Stimulated activated CD8-positive, alpha-beta memory T cell treated with anti-CD3 and anti-CD28 coated beads, Interleukin-12 subunit alpha, Interleukin-12 subunit beta, amount 100 ng/mL, for 1 hour (primary cell): ENCODE results near the gene MYO5A.
"Not testable (repeated sequence)": the region's sequence is repeated elsewhere in the genome, so short reads cannot be mapped to it uniquely, and the experiment has no call there.

ENCODE experiments used
- DNase-seq: peaks from one replicate; pipeline ENCODE4 v3.0.0-alpha.2; 2020; ENCODE audit warnings: low read depth

MYO5A gene

GRCh38 chr15:52505151-52505550, 23.5 kb downstream of the MYO5A start:
- no peak for DNase-seq

GRCh38 chr15:52503788-52504496, 24.7 kb downstream of the MYO5A start:
- no peak for DNase-seq

DNA sequence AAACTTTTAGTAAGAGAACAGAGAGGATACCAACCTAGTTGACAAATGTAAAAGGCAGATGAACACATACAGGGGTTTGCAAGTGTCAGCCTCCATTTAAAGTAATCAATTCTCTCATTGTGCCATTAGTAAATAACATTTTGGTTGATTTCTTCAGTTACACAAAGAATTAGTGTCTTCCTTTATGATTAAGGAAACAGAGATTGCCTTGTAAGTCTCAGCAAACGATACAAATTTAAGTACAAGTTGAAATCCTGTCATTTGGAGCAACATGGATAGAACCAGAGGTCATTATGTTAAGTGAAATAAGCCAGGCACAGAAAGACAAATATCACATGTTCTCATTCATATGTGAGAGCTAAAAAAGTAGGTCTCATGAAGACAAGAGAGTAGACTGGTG, 26.1 kb downstream of the MYO5A start:
- no peak for DNase-seq

DNA sequence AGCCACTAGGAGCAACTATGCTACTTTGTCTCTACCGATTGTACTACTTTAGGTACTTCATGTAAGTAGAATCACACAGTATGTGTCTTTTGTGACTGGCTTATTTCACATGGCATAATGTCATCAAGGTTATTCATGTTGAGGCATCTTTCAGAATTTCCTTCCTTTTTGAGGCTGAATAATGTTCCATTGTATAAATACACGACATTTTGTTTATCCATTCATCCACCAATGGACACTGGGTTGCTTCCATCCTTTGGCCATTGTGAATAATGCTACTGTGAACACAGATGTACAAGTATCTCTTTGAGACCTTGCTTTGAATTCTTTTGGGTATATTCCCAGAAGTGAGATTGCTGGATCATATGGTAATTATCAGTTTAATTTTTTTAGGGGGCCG, 29.2 kb downstream of the MYO5A start:
- no peak for DNase-seq

DNA sequence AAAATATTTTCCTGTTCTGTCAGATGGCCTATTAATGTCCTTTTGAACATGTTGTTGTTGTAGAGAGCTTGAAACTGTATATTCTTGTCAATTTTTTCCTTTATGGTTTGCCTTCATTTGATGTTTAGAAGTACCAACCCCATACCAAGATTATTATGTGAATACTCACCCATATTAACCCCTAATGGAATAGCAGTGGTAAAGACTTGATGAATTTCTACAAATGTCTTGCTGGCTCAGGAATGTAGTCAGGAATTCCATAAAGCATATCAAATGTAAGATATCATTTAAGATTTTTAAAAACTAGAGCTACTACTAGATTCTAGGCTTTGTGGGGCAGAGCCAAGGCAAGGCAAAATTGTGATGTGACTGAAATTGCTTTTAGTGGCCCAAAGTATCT, 30.0 kb downstream of the MYO5A start:
- no peak for DNase-seq

- DNase-seq: no peak
Observed at GRCh38 chr15:52496776-52497470, 31.8 kb downstream of the MYO5A start.

DNA sequence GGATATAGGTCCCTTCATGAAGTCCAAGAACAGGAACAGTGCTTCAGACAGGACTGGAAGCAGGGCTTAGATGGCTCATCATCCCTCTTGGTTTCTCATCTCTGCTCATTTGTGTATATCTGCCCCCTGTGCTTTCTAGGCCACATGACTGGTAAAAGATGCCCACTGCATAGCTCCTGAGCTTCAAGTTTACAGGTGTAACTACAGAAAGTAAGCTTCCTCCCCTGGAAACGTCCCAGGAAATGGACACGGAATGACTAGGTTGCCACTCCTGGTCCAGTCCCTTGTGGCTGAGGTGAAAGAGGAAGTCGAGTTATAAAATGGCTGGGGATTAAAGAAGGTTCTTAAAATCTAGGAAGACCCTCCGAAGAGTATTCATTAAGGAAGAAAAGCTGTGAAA, 32.5 kb downstream of the MYO5A start:
- no peak for DNase-seq

GRCh38 chr15:52495125-52495524, 33.6 kb downstream of the MYO5A start:
- DNase-seq: no peak

DNA sequence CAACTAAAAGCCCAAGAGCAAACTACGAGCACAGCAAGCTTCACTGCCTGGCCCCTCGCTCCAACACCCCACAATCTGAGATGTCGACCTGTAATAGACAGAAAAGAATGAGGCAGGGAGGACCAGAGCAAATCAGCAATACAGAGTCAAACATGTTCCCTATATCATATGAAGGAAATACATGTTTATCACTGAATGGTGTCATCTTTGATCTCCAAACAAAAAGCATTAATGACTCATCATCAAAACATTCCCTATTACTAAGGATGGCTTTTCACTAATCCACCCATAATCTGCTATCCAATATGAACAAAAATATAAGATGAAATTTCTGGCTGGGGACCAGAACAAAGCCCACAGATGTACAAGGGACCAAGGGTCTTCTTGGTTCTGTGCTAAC, 34.7 kb downstream of the MYO5A start:
- DNase-seq: no peak

GRCh38 chr15:52492132-52492531, 36.5 kb downstream of the MYO5A start:
- DNase-seq: no peak

DNA sequence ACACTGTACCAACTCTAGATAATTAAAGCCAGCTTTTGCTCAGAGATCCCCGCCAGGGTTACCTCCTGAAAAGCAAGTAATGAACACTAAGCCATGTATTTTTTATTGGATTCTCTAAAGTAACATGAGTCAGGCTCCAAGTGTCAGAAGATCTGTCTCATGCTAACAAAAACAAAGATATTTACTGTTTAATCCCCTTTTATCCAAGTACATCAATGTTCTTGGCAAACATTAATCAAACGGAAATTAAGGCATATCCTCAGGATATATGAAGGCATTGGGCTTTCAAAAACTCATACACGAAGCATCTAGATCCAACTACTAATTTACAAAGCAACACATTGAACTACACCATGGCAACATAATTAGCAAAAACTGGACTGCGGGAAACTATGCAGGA, 37.2 kb downstream of the MYO5A start:
- no peak for DNase-seq

DNA sequence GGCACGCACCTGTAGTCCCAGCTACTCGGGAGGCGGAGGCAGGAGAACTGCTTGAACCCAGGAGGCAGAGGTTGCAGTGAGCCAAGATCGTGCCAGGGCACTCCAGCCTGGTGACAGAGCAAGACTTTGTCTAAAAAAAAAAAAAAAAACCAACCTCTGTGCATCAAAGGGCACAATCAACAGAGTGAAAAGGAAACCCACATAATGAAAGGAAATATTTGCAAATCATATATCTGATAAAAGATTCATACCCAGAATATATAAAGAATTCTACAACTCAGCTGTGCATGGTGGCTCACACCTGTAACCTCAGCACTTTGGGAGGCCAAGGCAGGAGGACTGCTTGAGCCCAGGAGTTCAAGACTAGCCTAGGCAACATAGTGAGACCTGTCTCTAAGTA, 39.2 kb downstream of the MYO5A start:
- DNase-seq: not testable (repeated sequence)

- no peak for DNase-seq
Observed at GRCh38 chr15:52488830-52489229, 39.9 kb downstream of the MYO5A start.

GRCh38 chr15:52486003-52486996, 42.4 kb downstream of the MYO5A start:
- DNase-seq: no peak

- no peak for DNase-seq
Observed at GRCh38 chr15:52485290-52485689, 43.4 kb downstream of the MYO5A start.

DNA sequence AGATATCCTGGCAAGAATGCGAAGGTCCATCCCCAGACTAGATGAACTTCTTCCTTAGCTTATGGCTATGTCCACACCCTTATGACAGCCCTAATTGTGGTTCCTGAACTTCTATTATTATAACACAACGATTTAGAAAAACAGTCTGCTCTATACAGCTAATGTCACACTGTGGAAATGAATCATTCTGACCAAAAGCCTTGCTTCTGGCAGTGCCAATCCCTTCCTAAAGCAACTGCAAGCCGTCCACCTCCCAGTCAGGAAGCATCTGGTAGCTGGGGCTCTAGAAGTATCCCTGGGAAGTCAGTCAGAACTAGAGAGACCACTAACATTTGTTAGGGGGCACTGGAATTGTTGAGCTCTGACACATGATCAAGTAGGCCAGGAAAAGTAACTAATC, 45.0 kb downstream of the MYO5A start:
- DNase-seq: no peak

GRCh38 chr15:52481915-52482314, 46.8 kb downstream of the MYO5A start:
- DNase-seq: peak; percentile 21

DNA sequence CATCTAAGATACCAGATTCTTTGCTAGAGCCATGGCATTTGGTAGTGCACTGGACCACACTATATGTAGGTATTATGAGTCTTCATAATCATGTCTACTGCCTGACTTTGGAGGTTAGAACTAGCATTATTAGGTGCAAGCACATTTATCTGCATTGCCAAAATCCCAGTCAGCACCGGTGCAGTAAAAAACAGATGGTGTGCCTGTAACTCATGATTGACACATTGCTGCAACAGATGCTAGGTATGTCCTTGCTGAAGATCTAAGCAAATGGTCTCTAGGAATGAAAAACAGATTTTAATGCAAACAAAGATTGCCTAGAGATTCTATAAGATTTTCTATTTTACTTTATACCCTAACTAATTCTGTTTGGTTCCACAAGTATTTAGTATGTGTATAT, 47.7 kb downstream of the MYO5A start:
- DNase-seq: no peak

DNA sequence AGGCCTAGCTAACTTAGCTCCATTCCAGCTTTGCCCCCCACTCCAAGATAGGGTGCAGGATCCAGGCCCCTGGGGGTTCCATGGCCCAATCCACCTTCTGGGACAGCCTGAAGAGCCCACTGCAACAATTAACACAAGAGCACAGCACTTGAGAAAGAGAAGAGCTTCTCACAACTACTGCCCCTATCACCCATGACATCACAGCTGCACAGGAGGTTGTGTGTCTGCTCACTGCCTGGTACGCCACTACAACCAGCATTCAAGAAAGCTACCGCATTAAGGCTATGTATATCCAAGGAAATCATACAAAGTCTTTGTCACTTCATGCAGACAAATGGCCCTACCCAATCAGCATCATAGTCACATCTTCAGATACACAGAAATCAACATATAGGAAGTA, 62.0 kb downstream of the MYO5A start:
- no peak for DNase-seq

GRCh38 chr15:52466134-52466701, 62.5 kb downstream of the MYO5A start:
- DNase-seq: no peak

DNA sequence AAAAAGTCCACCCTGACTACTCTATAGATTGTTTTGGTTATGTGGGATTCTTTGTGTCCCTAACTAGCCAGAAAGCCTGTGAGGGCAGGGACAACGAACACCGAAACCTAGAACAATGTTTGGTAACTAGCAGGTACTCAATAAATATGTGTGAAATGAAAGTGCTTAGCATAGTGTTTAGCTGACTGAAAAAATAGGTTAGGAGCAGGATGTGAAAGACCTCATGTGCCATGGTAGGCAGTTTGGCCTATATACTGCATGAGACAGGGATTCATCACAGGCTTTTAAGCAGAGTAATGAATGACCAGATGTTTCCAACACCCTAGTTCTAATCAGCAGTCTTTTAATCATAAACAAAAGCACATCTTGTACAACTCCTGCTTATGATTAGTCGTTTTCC, 64.2 kb downstream of the MYO5A start:
- DNase-seq: no peak

- no peak for DNase-seq
Observed at GRCh38 chr15:52464040-52464439, 64.6 kb downstream of the MYO5A start.
